H1 (cell line): ENCODE measurements around the gene RAB40C. TPM values are rescaled to one million over a fixed set of nuclear protein-coding genes. Genes with fewer than 3 reads are reported as not detected.

Experiments used
- CTCF ChIA-PET: fragments of 300-600 bp; sonication (Branson Sonifier 250); formaldehyde crosslinking; loops from one replicate; lab custom pipeline; 2021; ENCODE audit not compliant: partially characterized antibody; lab: Charles Lee
- POLR2A ChIA-PET: fragments of 300-600 bp; sonication (Branson Sonifier 250); formaldehyde crosslinking; loops from one replicate; lab custom pipeline; 2021; ENCODE audit warnings: inconsistent platforms; ENCODE audit not compliant: partially characterized antibody; lab: Charles Lee
- DNase-seq, 2 experiments: peaks; one replicate each; pipeline versions ENCODE4 v3.0.0 to v3.0.0-alpha.2; 2010 to 2022; ENCODE audit warnings: low spot score in 2 of 2, low read depth in 1 of 2, mixed read lengths in 1 of 2
- FAIRE-seq: peaks from 2 replicates; lab custom pipeline; 2011; peaks lifted over from hg19 to GRCh38; lab: Jason Lieb, UNC
- H2AFZ ChIP-seq: 2 replicates; pipeline ENCODE4 v1.8.1; 2012; ENCODE audit warnings: low read length, inconsistent platforms
- H2AK5ac ChIP-seq: 2 replicates; pipeline ENCODE4 v1.6.1; 2013; ENCODE audit warnings: low read depth, low read length
- H2BK120ac ChIP-seq: replicated peaks from 2 replicates; pipeline ENCODE3; 2013; ENCODE audit warnings: low read depth, low read length, inconsistent platforms
- H2BK12ac ChIP-seq: 2 replicates; pipeline ENCODE4 v1.6.1; 2013; ENCODE audit warnings: low read depth, low read length
- H2BK15ac ChIP-seq: 2 replicates; pipeline ENCODE4 v1.6.1; 2013; ENCODE audit warnings: low read length
- H2BK20ac ChIP-seq: 2 replicates; pipeline ENCODE4 v1.6.1; 2013; ENCODE audit warnings: low read length
- H2BK5ac ChIP-seq: 2 replicates; pipeline ENCODE4 v1.6.1; 2013; ENCODE audit warnings: low read depth, low read length
- H3K14ac ChIP-seq: 2 replicates; pipeline ENCODE4 v1.6.1; 2013; ENCODE audit warnings: inconsistent platforms; ENCODE audit not compliant: insufficient read length
- H3K18ac ChIP-seq: 2 replicates; pipeline ENCODE4 v1.6.1; 2013; ENCODE audit warnings: low read length; ENCODE audit errors: extremely low read depth
- H3K23ac ChIP-seq: 2 replicates; pipeline ENCODE4 v1.6.1; 2013; ENCODE audit warnings: inconsistent platforms; ENCODE audit not compliant: insufficient read length
- H3K23me2 ChIP-seq: 2 replicates; pipeline ENCODE4 v1.6.1; 2013; ENCODE audit warnings: low read depth, low read length
- H3K27ac ChIP-seq: 2 replicates; pipeline ENCODE4 v1.6.1; 2011; ENCODE audit warnings: low read depth, low read length, inconsistent platforms
- H3K27me3 ChIP-seq, 4 experiments: replicated peaks in 1 of 4; 1 replicate in 1 of 4; 2 replicates in 3 of 4; pipeline versions ENCODE4 v1.6.1 to v1.8.1; 2011 to 2013; ENCODE audit warnings: low read length in 3 of 4, mild to moderate bottlenecking in 3 of 4, inconsistent platforms in 2 of 4, mixed read lengths in 2 of 4, moderate library complexity in 1 of 4; ENCODE audit not compliant: control insufficient read depth in 3 of 4, insufficient read depth in 3 of 4; ENCODE audit errors: extremely low read depth in 1 of 4
- H3K36me3 ChIP-seq, 4 experiments: 2 replicates each; pipeline versions ENCODE4 v1.6.1 to v1.8.1; 2011 to 2013; ENCODE audit warnings: mild to moderate bottlenecking in 4 of 4, low read length in 3 of 4, moderate library complexity in 2 of 4, control low read depth in 1 of 4, inconsistent platforms in 1 of 4; ENCODE audit not compliant: insufficient read depth in 4 of 4, control insufficient read depth in 2 of 4
- H3K4ac ChIP-seq: replicated peaks from 2 replicates; pipeline ENCODE3; 2013; ENCODE audit warnings: low read length, low read depth, mixed read lengths, inconsistent platforms; ENCODE audit not compliant: insufficient read length
- H3K4me1 ChIP-seq, 4 experiments: replicated peaks in 1 of 4; 1 replicate in 1 of 4; 2 replicates in 3 of 4; pipeline versions ENCODE4 v1.6.1 to v1.8.1; 2011 to 2013; ENCODE audit warnings: low read length in 3 of 4, inconsistent platforms in 2 of 4, mixed read lengths in 1 of 4; ENCODE audit not compliant: insufficient read depth in 4 of 4, control insufficient read depth in 3 of 4
- H3K4me2 ChIP-seq, 2 experiments: 2 replicates each; pipeline versions ENCODE4 v1.6.1 to v1.8.1; 2011 to 2013; ENCODE audit warnings: low read depth in 2 of 2, low read length in 2 of 2, control low read depth in 1 of 2, inconsistent platforms in 1 of 2, mild to moderate bottlenecking in 1 of 2; ENCODE audit not compliant: insufficient read depth in 1 of 2
- H3K4me3 ChIP-seq, 4 experiments: fragments of 200-600, 300-600 bp in 1 of 4; sonication (generic), shearing (Covaris generic), sonication (Bioruptor Twin) in 1 of 4; 2 replicates each; pipeline versions ENCODE4 v1.5.1 to v1.8.1; 2011 to 2016; ENCODE audit warnings: low read length in 4 of 4, low read depth in 3 of 4, control low read depth in 2 of 4, inconsistent platforms in 2 of 4, mild to moderate bottlenecking in 2 of 4, mixed read lengths in 1 of 4, moderate library complexity in 1 of 4; ENCODE audit not compliant: insufficient read depth in 2 of 4; ENCODE audit errors: extremely low read depth in 1 of 4
- H3K56ac ChIP-seq: replicated peaks from 2 replicates; pipeline ENCODE3; 2013; ENCODE audit warnings: low read depth, mild to moderate bottlenecking, mixed read lengths, low read length, inconsistent platforms; ENCODE audit not compliant: insufficient read length
- H3K79me1 ChIP-seq: 2 replicates; pipeline ENCODE4 v1.6.1; 2013; ENCODE audit warnings: low read depth, low read length, control low read depth
- H3K79me2 ChIP-seq, 2 experiments: 2 replicates each; pipeline versions ENCODE4 v1.6.1 to v1.8.1; 2012 to 2013; ENCODE audit warnings: low read length in 2 of 2, mild to moderate bottlenecking in 2 of 2, inconsistent platforms in 1 of 2; ENCODE audit not compliant: insufficient read depth in 2 of 2, control insufficient read depth in 1 of 2
- H3K9ac ChIP-seq, 4 experiments: replicated peaks in 1 of 4; 1 replicate in 1 of 4; 2 replicates in 3 of 4; pipeline versions ENCODE4 v1.6.1 to v1.8.1; 2011 to 2013; ENCODE audit warnings: low read depth in 3 of 4, low read length in 3 of 4, control low read depth in 2 of 4, mild to moderate bottlenecking in 2 of 4, moderate library complexity in 2 of 4, inconsistent platforms in 1 of 4; ENCODE audit errors: extremely low read depth in 1 of 4
- H3K9me3 ChIP-seq, 2 experiments: 2 replicates each; pipeline versions ENCODE4 v1.6.1 to v1.8.1; 2012 to 2013; ENCODE audit warnings: mild to moderate bottlenecking in 2 of 2, moderate library complexity in 2 of 2, control low read depth in 1 of 2, inconsistent platforms in 1 of 2, low read depth in 1 of 2, low read length in 1 of 2, mixed read lengths in 1 of 2; ENCODE audit not compliant: insufficient read depth in 2 of 2
- H4K20me1 ChIP-seq, 2 experiments: replicated peaks in 1 of 2; 2 replicates each; pipeline versions ENCODE3 to v1.8.1; 2011 to 2013; ENCODE audit warnings: inconsistent platforms in 2 of 2, low read length in 2 of 2, mild to moderate bottlenecking in 1 of 2; ENCODE audit not compliant: insufficient read depth in 2 of 2, control insufficient read depth in 1 of 2
- H4K5ac ChIP-seq: 2 replicates; pipeline ENCODE4 v1.6.1; 2013; ENCODE audit warnings: low read length, low read depth, mixed read lengths, inconsistent platforms; ENCODE audit not compliant: insufficient read length
- H4K8ac ChIP-seq: 2 replicates; pipeline ENCODE4 v1.8.0; 2013; ENCODE audit warnings: mild to moderate bottlenecking, moderate library complexity, low read length, inconsistent platforms; ENCODE audit not compliant: insufficient read depth; ENCODE audit errors: extremely low read depth
- H4K91ac ChIP-seq: replicated peaks from 2 replicates; pipeline ENCODE3; 2013; ENCODE audit warnings: low read length, mixed read lengths, inconsistent platforms; ENCODE audit not compliant: insufficient read length
- WGBS, 2 experiments: shearing (Covaris generic) in 1 of 2; methylation state at CpG; one replicate each; pipeline versions ENCODE4 v1.1.6 to v1.1.7; 2013 to 2015; ENCODE audit warnings: low lambda C conversion rate in 2 of 2, mixed read lengths in 2 of 2, inconsistent platforms in 1 of 2, low coverage in 1 of 2, missing lambda C conversion rate in 1 of 2; ENCODE audit not compliant: insufficient replicate concordance in 2 of 2, insufficient coverage in 1 of 2, insufficient read length in 1 of 2; ENCODE audit errors: extremely low coverage in 1 of 2, missing lambda C conversion rate in 1 of 2; 5-methylcytosine and 5-hydroxymethylcytosine counted together
- polyA plus RNA-seq, 7 experiments: library from polyadenylated mRNA; depleted of rRNA in 3 of 7; stranded (reverse) in 5 of 7; unstranded in 2 of 7; fragments of >200 nt in 5 of 7; fragments of 200-250 nt in 2 of 7; gene quantifications; 1 replicate in 5 of 7; 2 replicates in 1 of 7; 4 replicates in 1 of 7; pipeline versions ENCODE4 v1.2.1 to v1.2.3, GENCODE V29; 2011 to 2013; ENCODE audit warnings: missing spikeins in 2 of 7, mixed read lengths in 2 of 7
- total RNA-seq: library from RNA; stranded (reverse); fragmentation: NEBNext Ultra II Directional; extraction: Animal tissue kit (Norgen Biotek cat#: 25700); gene quantifications from 2 replicates; pipeline ENCODE4 v1.2.1, GENCODE V29; 2021
- TF ChIP-seq, protein P1 (sequence below), 3 experiments: IDR thresholded peaks; 1 replicate in 2 of 3; 2 replicates in 1 of 3; pipeline versions ENCODE4 v1.5.1 to v1.6.1; 2011; ENCODE audit warnings: low read length in 3 of 3, mild to moderate bottlenecking in 3 of 3, inconsistent platforms in 2 of 3, low read depth in 1 of 3, moderate library complexity in 1 of 3; ENCODE audit not compliant: insufficient read depth in 1 of 3; ENCODE audit errors: control extremely low read depth in 1 of 3
- TF ChIP-seq, protein P2 (sequence below): IDR thresholded peaks from 2 replicates; pipeline ENCODE4 v1.6.1; 2011; ENCODE audit warnings: low read length, improper control_type of control experiment

Gene RAB40C
- total and polyA plus RNA-seq, 2 of the 8 experiments (the other 6 are each of a cell fraction or from before 2014, with no cell fraction given) = 13.9 to 15.6 TPM

DNA sequence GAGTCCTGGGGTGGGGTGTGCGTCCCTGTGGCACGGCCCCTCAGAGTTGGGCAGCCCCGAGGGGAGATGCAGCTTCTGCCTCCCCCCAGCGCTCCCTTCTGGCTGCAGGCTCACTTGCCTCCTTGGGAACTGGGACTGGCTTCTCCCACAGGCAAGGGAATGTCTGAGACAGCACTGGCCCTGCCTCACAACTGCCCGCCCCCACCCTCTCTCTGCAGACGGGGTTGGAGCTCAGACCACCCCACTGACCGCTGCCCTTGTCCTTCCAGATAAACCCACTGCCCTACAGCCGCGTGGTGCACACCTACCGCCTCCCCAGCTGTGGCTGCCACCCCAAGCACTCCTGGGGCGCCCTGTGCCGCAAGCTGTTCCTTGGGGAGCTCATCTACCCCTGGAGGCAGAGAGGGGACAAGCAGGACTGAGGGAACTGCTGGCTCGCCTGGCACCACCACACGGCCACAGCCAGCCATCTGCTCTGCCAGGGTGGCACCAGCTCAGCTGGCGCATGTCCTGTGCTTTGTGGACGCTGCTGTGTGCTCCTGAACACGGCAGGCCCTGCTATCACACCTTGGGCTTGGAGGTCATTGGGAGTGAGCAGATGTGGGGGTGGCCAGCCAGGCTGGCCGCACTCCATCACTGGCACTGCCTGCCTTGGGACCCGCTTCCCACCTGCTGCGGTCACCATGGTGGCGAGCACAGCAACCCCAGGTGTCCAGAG lies 7.1 kb upstream of the RAB40C start:
- H2BK15ac ChIP-seq = peak overlapping the region; percentile 95; the same call in 1 of the 2 replicates
- FAIRE-seq = no peak
- H2BK12ac ChIP-seq = peak overlapping the region; percentile 92; the same call in 1 of the 2 replicates
- peak overlapping the region; percentile 71 for H2BK120ac ChIP-seq
- peak overlapping the region; percentile 95; the same call in 1 of the 2 replicates for H2AK5ac ChIP-seq
- no peak overlapping the region for H4K8ac ChIP-seq
- peak overlapping the region; percentile 66; the same call in 1 of the 2 replicates for H2BK5ac ChIP-seq
- TF ChIP-seq, protein P1, sequence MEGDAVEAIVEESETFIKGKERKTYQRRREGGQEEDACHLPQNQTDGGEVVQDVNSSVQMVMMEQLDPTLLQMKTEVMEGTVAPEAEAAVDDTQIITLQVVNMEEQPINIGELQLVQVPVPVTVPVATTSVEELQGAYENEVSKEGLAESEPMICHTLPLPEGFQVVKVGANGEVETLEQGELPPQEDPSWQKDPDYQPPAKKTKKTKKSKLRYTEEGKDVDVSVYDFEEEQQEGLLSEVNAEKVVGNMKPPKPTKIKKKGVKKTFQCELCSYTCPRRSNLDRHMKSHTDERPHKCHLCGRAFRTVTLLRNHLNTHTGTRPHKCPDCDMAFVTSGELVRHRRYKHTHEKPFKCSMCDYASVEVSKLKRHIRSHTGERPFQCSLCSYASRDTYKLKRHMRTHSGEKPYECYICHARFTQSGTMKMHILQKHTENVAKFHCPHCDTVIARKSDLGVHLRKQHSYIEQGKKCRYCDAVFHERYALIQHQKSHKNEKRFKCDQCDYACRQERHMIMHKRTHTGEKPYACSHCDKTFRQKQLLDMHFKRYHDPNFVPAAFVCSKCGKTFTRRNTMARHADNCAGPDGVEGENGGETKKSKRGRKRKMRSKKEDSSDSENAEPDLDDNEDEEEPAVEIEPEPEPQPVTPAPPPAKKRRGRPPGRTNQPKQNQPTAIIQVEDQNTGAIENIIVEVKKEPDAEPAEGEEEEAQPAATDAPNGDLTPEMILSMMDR (IDR thresholded peaks at IDR 0.05; ENCODE audit: control extremely low read depth in 1 of 3, insufficient read depth in 1 of 3, low read depth in 1 of 3, low read length in 3 of 3) = peak in 1 of 3 experiments; percentile 15; a peak in 1 of 4 replicates
- TF ChIP-seq, protein P2, sequence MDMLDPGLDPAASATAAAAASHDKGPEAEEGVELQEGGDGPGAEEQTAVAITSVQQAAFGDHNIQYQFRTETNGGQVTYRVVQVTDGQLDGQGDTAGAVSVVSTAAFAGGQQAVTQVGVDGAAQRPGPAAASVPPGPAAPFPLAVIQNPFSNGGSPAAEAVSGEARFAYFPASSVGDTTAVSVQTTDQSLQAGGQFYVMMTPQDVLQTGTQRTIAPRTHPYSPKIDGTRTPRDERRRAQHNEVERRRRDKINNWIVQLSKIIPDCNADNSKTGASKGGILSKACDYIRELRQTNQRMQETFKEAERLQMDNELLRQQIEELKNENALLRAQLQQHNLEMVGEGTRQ = no peak
- TF ChIP-seq, all 59 proteins: peak for 1
- H3K56ac ChIP-seq = no peak overlapping the region
- no peak overlapping the region for H2AFZ ChIP-seq
- peak overlapping the region; percentile 73 for H4K91ac ChIP-seq
- H4K5ac ChIP-seq = no peak overlapping the region
- H3K4me1 ChIP-seq = peaks cover 0 to 23% (median 17%) of the 10 kb centered on the region in 4 experiments; a peak in 6 of 7 replicates
- peak in 1 of 2 experiments; percentile 51 for DNase-seq
- peaks cover 2 to 19% of the 10 kb centered on the region in 2 experiments for H4K20me1 ChIP-seq
- H3K4ac ChIP-seq = peak overlapping the region; percentile 13
- no peak overlapping the region for H3K9ac ChIP-seq
- peaks cover 0 to under 1% of the 10 kb centered on the region in 2 experiments; a peak in 1 of 4 replicates for H3K79me2 ChIP-seq
- H3K9me3 ChIP-seq = no peaks in the 10 kb centered on the region
- H3K23me2 ChIP-seq = peaks cover 2% of the 10 kb centered on the region; the same call in 1 of the 2 replicates
- peaks cover 0 to 26% (median 19%) of the 10 kb centered on the region in 4 experiments; a peak in 5 of 7 replicates for H3K27me3 ChIP-seq
- POLR2A ChIA-PET = interaction anchor here (0.7 to 7.9 kb wide), 10 partner anchors 15 to 212 kb away, joined by 3 to 58 read pairs (median 4); partner anchors contain the start of genes METTL26, MRPL28, NHLRC4 and PIGQ
- H2BK20ac ChIP-seq = peak overlapping the region; percentile 48; the same call in 1 of the 2 replicates
- no peaks in the 10 kb centered on the region for H3K79me1 ChIP-seq
- WGBS, 2 experiments = 87% methylated on average over 19 of the region's 21 CpGs; no CpG with 5 or more reads in 1 of the 2 experiments
- no peak overlapping the region for H3K27ac ChIP-seq
- H3K4me2 ChIP-seq = peak overlapping the region in 1 of 2 experiments; percentile 35; a peak in 1 of 4 replicates
- no peak overlapping the region for H3K14ac ChIP-seq
- CTCF ChIA-PET = interaction anchor here (0.7 to 5.4 kb wide), 25 partner anchors 10 to 231 kb away, joined by 3 to 35 read pairs (median 5); partner anchors contain the start of genes NHLRC4, RHBDL1 and WDR90
- H3K23ac ChIP-seq = no peak overlapping the region
- H3K36me3 ChIP-seq = peaks cover 0 to 2% (median 0%) of the 10 kb centered on the region in 4 experiments; a peak in 1 of 8 replicates
- H3K18ac ChIP-seq = peak overlapping the region; percentile 24; the same call in 1 of the 2 replicates
- no peak overlapping the region for H3K4me3 ChIP-seq
